GM18520 (cell line): Measurements from ENCODE around the gene RAB14.

Source experiments
- ATAC-seq: cut with Tn5 transposase; IDR thresholded peaks from one replicate; pipeline ENCODE4 v1.9.1; 2021; ENCODE audit not compliant: unreplicated experiment

Gene RAB14

GRCh38 chr9:121220996-121221663 lies 19.5 kb upstream of the RAB14 start:
- no peak for ATAC-seq

- no peak for ATAC-seq
These were observed 17.9 kb upstream of the RAB14 start for GRCh38 chr9:121219530-121219929.

- ATAC-seq = no peak
These were observed 16.8 kb upstream of the RAB14 start for GRCh38 chr9:121218357-121219027.

- ATAC-seq = peak; percentile 74
These were observed 16.1 kb upstream of the RAB14 start for GRCh38 chr9:121217609-121218292.

- ATAC-seq = no peak
These were observed 14.7 kb upstream of the RAB14 start for GRCh38 chr9:121216271-121216805.

GRCh38 chr9:121214005-121214404 lies 12.3 kb upstream of the RAB14 start:
- ATAC-seq = no peak

- ATAC-seq = no peak
These were observed 11.6 kb upstream of the RAB14 start for GRCh38 chr9:121213136-121213806.

GRCh38 chr9:121210536-121210935 lies 8.9 kb upstream of the RAB14 start:
- no peak for ATAC-seq

- peak; percentile 77 for ATAC-seq
These were observed 5.8 kb upstream of the RAB14 start for GRCh38 chr9:121207371-121207940.

GRCh38 chr9:121206516-121207370 lies 5.1 kb upstream of the RAB14 start:
- ATAC-seq = peak; percentile 24

- ATAC-seq = no peak
These were observed 2.9 kb upstream of the RAB14 start for GRCh38 chr9:121204611-121205010.

GRCh38 chr9:121204121-121204520 lies 2.5 kb upstream of the RAB14 start:
- no peak for ATAC-seq

GRCh38 chr9:121201045-121201737 lies 478 bp downstream of the RAB14 start:
- ATAC-seq = no peak

GRCh38 chr9:121200356-121200755 lies 1.3 kb downstream of the RAB14 start:
- no peak for ATAC-seq

GRCh38 chr9:121199921-121200320 lies 1.7 kb downstream of the RAB14 start:
- ATAC-seq = no peak

- no peak for ATAC-seq
These were observed 3.1 kb downstream of the RAB14 start for GRCh38 chr9:121198512-121199042.

GRCh38 chr9:121197132-121197531 lies 4.5 kb downstream of the RAB14 start:
- ATAC-seq = no peak

GRCh38 chr9:121196389-121196788 lies 5.3 kb downstream of the RAB14 start:
- ATAC-seq = no peak

GRCh38 chr9:121194730-121195129 lies 6.9 kb downstream of the RAB14 start:
- ATAC-seq = no peak
